Karpas-422 (cell line): Measurements from ENCODE around the gene GALNT12. TPM values are rescaled to one million over a fixed set of nuclear protein-coding genes. Genes with fewer than 3 reads are reported as not detected.

Source experiments
- DNase-seq: peaks from one replicate; pipeline ENCODE4 v3.0.0-alpha.2; 2015
- H2AFZ ChIP-seq: fragments of 200-600 bp; sonication (generic); 2 replicates; pipeline ENCODE4 v1.6.1; 2014; ENCODE audit warnings: antibody characterized with exemption, low read length, mixed read lengths
- H3K27ac ChIP-seq: fragments of 200-600 bp; sonication (generic); 2 replicates; pipeline ENCODE4 v1.5.1; 2014; ENCODE audit warnings: mild to moderate bottlenecking, low read length, moderate library complexity
- H3K27me3 ChIP-seq: fragments of 200-600 bp; sonication (generic); 2 replicates; pipeline ENCODE4 v1.6.1; 2014; ENCODE audit warnings: low read length, mixed read lengths
- H3K36me3 ChIP-seq: fragments of 200-600 bp; sonication (generic); 2 replicates; pipeline ENCODE4 v1.6.1; 2014; ENCODE audit warnings: low read length, mixed read lengths; ENCODE audit not compliant: insufficient read depth
- H3K4me1 ChIP-seq: fragments of 200-600 bp; sonication (generic); 2 replicates; pipeline ENCODE4 v1.6.1; 2014; ENCODE audit warnings: mild to moderate bottlenecking, low read length, mixed read lengths
- H3K4me2 ChIP-seq: fragments of 200-600 bp; sonication (generic); 2 replicates; pipeline ENCODE4 v1.6.1; 2014; ENCODE audit warnings: low read length, low read depth, mild to moderate bottlenecking; ENCODE audit not compliant: poor library complexity, severe bottlenecking
- H3K4me3 ChIP-seq: fragments of 200-600 bp; sonication (generic); 2 replicates; pipeline ENCODE4 v1.5.1; 2014; ENCODE audit warnings: mild to moderate bottlenecking, antibody characterized with exemption, low read length, mixed read lengths
- H3K79me2 ChIP-seq: fragments of 200-600 bp; sonication (generic); 2 replicates; pipeline ENCODE4 v1.6.1; 2014; ENCODE audit warnings: mild to moderate bottlenecking, low read length, mixed read lengths
- H3K9ac ChIP-seq: fragments of 200-600 bp; sonication (generic); 2 replicates; pipeline ENCODE4 v1.6.0; 2014; ENCODE audit warnings: low read length
- H3K9me2 ChIP-seq: fragments of 200-600 bp; sonication (generic), shearing (Covaris generic); replicated peaks from 2 replicates; pipeline ENCODE4 v1.6.0; 2014; ENCODE audit warnings: mild to moderate bottlenecking, low read length, moderate library complexity; ENCODE audit not compliant: insufficient read depth
- H3K9me3 ChIP-seq: fragments of 300-700, 200-600 bp; sonication (generic); 2 replicates; pipeline ENCODE4 v1.6.1; 2014; ENCODE audit warnings: low read length, mixed read lengths
- H4K20me1 ChIP-seq: fragments of 200-600 bp; sonication (generic); 2 replicates; pipeline ENCODE4 v1.6.1; 2014; ENCODE audit warnings: mild to moderate bottlenecking, antibody characterized with exemption, low read length, low read depth; ENCODE audit not compliant: insufficient read depth
- total RNA-seq: library from RNA; depleted of rRNA; stranded (reverse); fragments of >200 nt; shearing (Covaris generic); gene quantifications from 2 replicates; pipeline ENCODE4 v1.2.3, GENCODE V29; 2014; ENCODE audit warnings: low replicate concordance

GALNT12 gene
- total RNA-seq, 1 experiment from 2014 or later: 14.9 TPM

DNA sequence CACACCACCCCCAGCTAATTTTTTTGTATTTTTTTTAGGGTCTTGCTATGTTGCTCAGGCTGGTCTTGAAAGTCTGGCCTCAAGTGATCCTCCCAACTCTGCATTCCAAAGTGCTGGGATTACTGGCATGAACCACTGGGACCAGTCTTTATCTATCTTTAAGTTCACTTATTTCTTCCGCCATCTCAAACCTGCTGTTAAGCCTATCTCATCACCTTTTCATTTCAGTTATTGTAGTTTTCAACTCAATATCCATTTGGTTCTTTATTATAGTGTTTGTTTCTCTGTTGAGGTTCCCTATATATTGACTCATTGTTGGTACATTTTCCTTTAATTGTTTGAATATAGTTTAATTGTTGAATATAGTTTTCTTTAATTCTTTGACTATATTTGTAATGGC, 48.1 kb downstream of the GALNT12 start:
- H3K9me3 ChIP-seq: peaks cover 3% of the 10 kb centered on the region; the same call in 1 of the 2 replicates
- H3K4me3 ChIP-seq: no peak overlapping the region
- DNase-seq: no peak
- no peaks in the 10 kb centered on the region for H3K79me2 ChIP-seq
- H3K9me2 ChIP-seq: no peaks in the 10 kb centered on the region
- H2AFZ ChIP-seq: no peak overlapping the region
- no peak overlapping the region for H3K9ac ChIP-seq
- H3K27ac ChIP-seq: no peak overlapping the region
- peaks cover 21% of the 10 kb centered on the region for H3K4me1 ChIP-seq
- peaks cover 3% of the 10 kb centered on the region; the same call in 1 of the 2 replicates for H3K27me3 ChIP-seq
- no peaks in the 10 kb centered on the region for H4K20me1 ChIP-seq
- no peaks in the 10 kb centered on the region for H3K36me3 ChIP-seq
- H3K4me2 ChIP-seq: no peak overlapping the region

DNA sequence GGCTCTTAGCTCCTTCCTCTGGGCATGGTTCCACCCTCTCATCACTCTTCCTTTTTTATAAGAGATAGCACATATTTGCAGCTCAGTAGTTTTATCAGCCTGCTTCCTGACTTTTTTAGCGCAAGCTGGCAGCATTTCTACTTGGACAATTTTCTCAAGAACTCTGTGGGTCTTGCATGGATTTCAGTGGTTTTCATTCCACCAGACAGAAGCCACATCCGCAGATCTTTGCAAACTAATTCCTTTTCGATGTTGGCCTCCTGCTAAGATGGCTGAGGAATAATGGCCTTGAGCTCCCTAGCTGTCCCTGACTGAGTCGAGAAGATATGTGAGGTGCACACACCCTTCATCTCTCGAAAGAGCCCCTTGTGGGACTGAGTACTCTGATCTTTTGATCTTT, 49.5 kb downstream of the GALNT12 start:
- Histone ChIP-seq H3K36me3 (no peaks in the 10 kb centered on the region), H3K79me2 (no peaks in the 10 kb centered on the region), H2AFZ (no peak overlapping the region), H3K27ac (no peak overlapping the region), H4K20me1 (no peaks in the 10 kb centered on the region), H3K4me2 (no peak overlapping the region), H3K9me3 (peaks cover 3% of the 10 kb centered on the region; the same call in 1 of the 2 replicates), H3K4me1 (peaks cover 15% of the 10 kb centered on the region), H3K27me3 (peaks cover 3% of the 10 kb centered on the region; the same call in 1 of the 2 replicates), H3K4me3 (no peak overlapping the region), H3K9me2 (no peaks in the 10 kb centered on the region), H3K9ac (no peak overlapping the region)
- DNase-seq: no peak

GRCh38 chr9:98859941-98860340, 52.5 kb downstream of the GALNT12 start:
- peaks cover 5% of the 10 kb centered on the region; the same call in 1 of the 2 replicates for H3K27me3 ChIP-seq
- no peak overlapping the region for H3K9ac ChIP-seq

DNA sequence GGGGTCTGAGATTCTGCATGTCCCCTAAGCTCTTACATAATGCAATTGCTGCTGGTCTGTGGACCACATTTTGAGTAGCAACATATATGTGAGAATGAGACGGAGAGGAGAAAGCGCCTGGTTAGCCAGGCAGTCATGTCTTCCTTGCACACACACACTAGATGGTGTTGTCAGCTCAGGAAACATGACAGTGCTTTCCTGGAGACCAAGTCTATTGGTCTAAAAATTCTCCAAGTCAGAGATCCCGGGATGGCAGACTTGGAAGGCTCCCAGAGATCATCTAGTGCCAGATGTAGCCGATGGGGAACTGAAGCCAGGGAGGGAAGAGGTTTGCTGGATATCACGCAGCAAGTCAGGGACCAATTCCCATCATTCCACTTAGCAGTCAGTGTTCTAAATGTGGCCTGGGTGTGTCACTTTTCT, 53.4 kb downstream of the GALNT12 start:
- H3K4me3 ChIP-seq: no peak overlapping the region
- DNase-seq: no peak
- no peak overlapping the region for H3K4me2 ChIP-seq
- H3K79me2 ChIP-seq: no peaks in the 10 kb centered on the region
- no peak overlapping the region for H3K27ac ChIP-seq
- peaks cover 5% of the 10 kb centered on the region; the same call in 1 of the 2 replicates for H3K27me3 ChIP-seq
- H3K9me3 ChIP-seq: no peaks in the 10 kb centered on the region
- H3K9me2 ChIP-seq: no peaks in the 10 kb centered on the region
- H3K4me1 ChIP-seq: peaks cover 5% of the 10 kb centered on the region; the same call in 1 of the 2 replicates
- H3K9ac ChIP-seq: no peak overlapping the region
- no peaks in the 10 kb centered on the region for H4K20me1 ChIP-seq
- H3K36me3 ChIP-seq: no peaks in the 10 kb centered on the region
- H2AFZ ChIP-seq: no peak overlapping the region

More at GRCh38 chr9:98859941-98860340, 52.5 kb downstream of the GALNT12 start:
- H2AFZ ChIP-seq: no peak overlapping the region
- H3K4me2 ChIP-seq: no peak overlapping the region
- no peak overlapping the region for H3K4me3 ChIP-seq
- H3K9me2 ChIP-seq: no peaks in the 10 kb centered on the region
- no peak for DNase-seq
- H3K27ac ChIP-seq: no peak overlapping the region
- H3K9me3 ChIP-seq: peaks cover 3% of the 10 kb centered on the region; the same call in 1 of the 2 replicates
- peaks cover 5% of the 10 kb centered on the region; the same call in 1 of the 2 replicates for H3K4me1 ChIP-seq
- no peaks in the 10 kb centered on the region for H4K20me1 ChIP-seq
- no peaks in the 10 kb centered on the region for H3K36me3 ChIP-seq
- no peaks in the 10 kb centered on the region for H3K79me2 ChIP-seq

DNA sequence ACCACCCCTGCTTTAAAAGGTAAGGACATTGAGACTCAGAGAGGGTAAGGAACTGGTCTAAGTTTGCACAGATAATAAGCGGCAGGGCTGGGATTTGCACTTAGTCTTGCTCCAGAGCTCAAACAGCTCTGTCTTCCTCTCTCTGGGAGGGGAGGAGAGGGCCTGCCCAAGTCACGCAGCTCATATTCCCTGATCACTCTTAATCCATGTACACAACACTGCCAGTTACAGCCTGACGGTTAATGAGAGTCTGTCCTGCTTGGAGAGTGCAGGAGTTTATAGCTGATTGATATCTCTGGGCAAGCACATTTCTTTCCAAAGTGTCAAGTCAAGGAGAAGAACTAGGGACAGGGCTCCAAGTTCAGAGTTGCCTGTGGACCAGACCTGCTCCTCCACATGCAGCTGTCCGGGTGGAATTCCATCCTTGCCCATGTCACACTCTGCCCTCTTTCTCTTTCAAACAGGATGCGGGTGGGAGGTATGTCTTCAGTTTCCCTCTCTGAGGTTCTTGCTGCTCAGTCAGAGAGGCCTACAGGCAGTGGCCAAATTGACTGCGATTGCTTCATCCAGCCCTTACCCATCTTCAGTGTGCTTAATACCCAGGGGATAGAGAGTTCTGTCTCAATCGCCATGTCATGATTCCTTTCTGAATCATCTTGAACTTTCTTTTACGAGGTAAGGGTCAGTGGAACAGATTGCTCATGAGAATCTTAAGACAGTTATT, 54.5 kb downstream of the GALNT12 start:
- Histone ChIP-seq H2AFZ (no peak overlapping the region), H3K4me1 (peaks cover 7% of the 10 kb centered on the region), H3K27ac (no peak overlapping the region), H3K9ac (no peak overlapping the region), H3K4me3 (no peak overlapping the region), H3K27me3 (0 out of 2 replicates have a peak, but pooled peaks cover 2% of the 10 kb centered on the region), H3K79me2 (no peaks in the 10 kb centered on the region), H3K9me2 (no peaks in the 10 kb centered on the region), H3K36me3 (no peaks in the 10 kb centered on the region), H4K20me1 (no peaks in the 10 kb centered on the region), H3K4me2 (no peak overlapping the region), H3K9me3 (no peaks in the 10 kb centered on the region)
- no peak for DNase-seq

- no peak overlapping the region for H3K9ac ChIP-seq
Observed at GRCh38 chr9:98862936-98863335, 55.5 kb downstream of the GALNT12 start.

GRCh38 chr9:98864281-98865174, 57.1 kb downstream of the GALNT12 start:
- Histone ChIP-seq H2AFZ (no peak overlapping the region), H3K27me3 (0 out of 2 replicates have a peak, but pooled peaks cover 2% of the 10 kb centered on the region), H3K9me2 (no peaks in the 10 kb centered on the region), H4K20me1 (no peaks in the 10 kb centered on the region), H3K36me3 (no peaks in the 10 kb centered on the region), H3K4me1 (peaks cover 12% of the 10 kb centered on the region), H3K4me2 (no peak overlapping the region), H3K79me2 (no peaks in the 10 kb centered on the region), H3K9me3 (no peaks in the 10 kb centered on the region), H3K9ac (no peak overlapping the region), H3K27ac (no peak overlapping the region), H3K4me3 (no peak overlapping the region)
- DNase-seq: no peak

More at GRCh38 chr9:98862936-98863335, 55.5 kb downstream of the GALNT12 start:
- Histone ChIP-seq H3K4me3 (no peak overlapping the region), H3K79me2 (no peaks in the 10 kb centered on the region), H3K27ac (no peak overlapping the region), H3K27me3 (0 out of 2 replicates have a peak, but pooled peaks cover 2% of the 10 kb centered on the region), H3K9me3 (no peaks in the 10 kb centered on the region), H3K4me1 (peaks cover 16% of the 10 kb centered on the region), H4K20me1 (no peaks in the 10 kb centered on the region), H2AFZ (no peak overlapping the region), H3K36me3 (no peaks in the 10 kb centered on the region), H3K9me2 (no peaks in the 10 kb centered on the region), H3K4me2 (no peak overlapping the region)
- DNase-seq: no peak
